Fibroblast of lung (primary cell): ENCODE measurements around the gene MIOX. TPM values are rescaled to one million over a fixed set of nuclear protein-coding genes. Genes with fewer than 3 reads are reported as not detected.

Experiments
- DNase-seq, 2 donors: peaks; one replicate each; pipeline versions ENCODE4 v3.0.0 to v3.0.0-alpha.2; 2010; ENCODE audit warnings: low read depth in 2 of 2
- H2AFZ ChIP-seq: 2 replicates; pipeline ENCODE4 v1.5.1; 2012; ENCODE audit warnings: low read length, control low read depth, inconsistent platforms
- H3K27ac ChIP-seq: 2 replicates; pipeline ENCODE4 v1.5.1; 2011; ENCODE audit warnings: low read length, control low read depth; ENCODE audit not compliant: insufficient read depth
- H3K27me3 ChIP-seq: 2 replicates; pipeline ENCODE4 v1.5.1; 2011; ENCODE audit warnings: mild to moderate bottlenecking, low read length; ENCODE audit not compliant: control insufficient read depth, insufficient read depth
- H3K36me3 ChIP-seq: 2 replicates; pipeline ENCODE4 v1.5.1; 2011; ENCODE audit warnings: low read length; ENCODE audit not compliant: control insufficient read depth, insufficient read depth
- H3K4me1 ChIP-seq: 2 replicates; pipeline ENCODE4 v1.5.1; 2011; ENCODE audit warnings: low read length; ENCODE audit not compliant: control insufficient read depth, insufficient read depth; ENCODE audit errors: extremely low read depth
- H3K4me2 ChIP-seq: 2 replicates; pipeline ENCODE4 v1.5.1; 2011; ENCODE audit warnings: low read length, control low read depth; ENCODE audit not compliant: insufficient read depth; ENCODE audit errors: extremely low read depth
- H3K4me3 ChIP-seq, 4 experiments: fragments of 200-600 bp in 1 of 4; sonication (generic) in 1 of 4; replicated peaks in 1 of 4; 2 replicates each; pipeline ENCODE4 v1.5.1; 2011 to 2016; ENCODE audit warnings: low read length in 4 of 4, low read depth in 3 of 4, mild to moderate bottlenecking in 3 of 4, control low read depth in 2 of 4, inconsistent platforms in 1 of 4, mixed read lengths in 1 of 4; ENCODE audit not compliant: insufficient read depth in 1 of 4; ENCODE audit errors: control extremely low read depth in 1 of 4
- H3K79me2 ChIP-seq: 2 replicates; pipeline ENCODE4 v1.5.1; 2012; ENCODE audit warnings: mild to moderate bottlenecking, low read length, inconsistent platforms; ENCODE audit not compliant: control insufficient read depth, insufficient read depth
- H3K9ac ChIP-seq: 2 replicates; pipeline ENCODE4 v1.5.1; 2011; ENCODE audit warnings: mild to moderate bottlenecking, low read length, control low read depth; ENCODE audit not compliant: insufficient read depth
- H3K9me3 ChIP-seq: 2 replicates; pipeline ENCODE4 v1.5.1; 2012; ENCODE audit warnings: low read depth, low read length; ENCODE audit not compliant: control insufficient read depth, insufficient read depth
- H4K20me1 ChIP-seq: 2 replicates; pipeline ENCODE4 v1.5.1; 2011; ENCODE audit warnings: low read length; ENCODE audit not compliant: control insufficient read depth, insufficient read depth; ENCODE audit errors: extremely low read depth
- EZH2 ChIP-seq: IDR thresholded peaks from 2 replicates; pipeline ENCODE4 v1.5.1; 2012; ENCODE audit warnings: low read length, control low read depth, mild to moderate bottlenecking; ENCODE audit errors: missing control alignments
- polyA plus RNA-seq, 2 donors: library from polyadenylated mRNA; depleted of rRNA in 1 of 2; stranded (reverse) in 1 of 2; unstranded in 1 of 2; fragments of >200 nt; gene quantifications; 2 replicates each; pipeline ENCODE4 v1.2.1, GENCODE V29; 2011 to 2012; ENCODE audit warnings: missing spikeins in 1 of 2
- total RNA-seq: library from RNA; depleted of rRNA; stranded (reverse); fragments of >200 nt; gene quantifications from 2 replicates; pipeline ENCODE4 v1.2.1, GENCODE V29; 2014
- TF ChIP-seq, protein P1 (sequence below), 2 donors: IDR thresholded peaks in 1 of 2; conservative IDR thresholded peaks in 1 of 2; 1 replicate in 1 of 2; 2 replicates in 1 of 2; pipeline ENCODE4 v1.5.1; 2011 to 2012; ENCODE audit warnings: low read length in 2 of 2, control low read depth in 1 of 2, inconsistent platforms in 1 of 2, low read depth in 1 of 2, mild to moderate bottlenecking in 1 of 2

MIOX gene
- total and polyA plus RNA-seq, 2 donors (not counting 1 experiment from before 2014, with no cell fraction given) = 0.06 to 0.17 TPM

DNA sequence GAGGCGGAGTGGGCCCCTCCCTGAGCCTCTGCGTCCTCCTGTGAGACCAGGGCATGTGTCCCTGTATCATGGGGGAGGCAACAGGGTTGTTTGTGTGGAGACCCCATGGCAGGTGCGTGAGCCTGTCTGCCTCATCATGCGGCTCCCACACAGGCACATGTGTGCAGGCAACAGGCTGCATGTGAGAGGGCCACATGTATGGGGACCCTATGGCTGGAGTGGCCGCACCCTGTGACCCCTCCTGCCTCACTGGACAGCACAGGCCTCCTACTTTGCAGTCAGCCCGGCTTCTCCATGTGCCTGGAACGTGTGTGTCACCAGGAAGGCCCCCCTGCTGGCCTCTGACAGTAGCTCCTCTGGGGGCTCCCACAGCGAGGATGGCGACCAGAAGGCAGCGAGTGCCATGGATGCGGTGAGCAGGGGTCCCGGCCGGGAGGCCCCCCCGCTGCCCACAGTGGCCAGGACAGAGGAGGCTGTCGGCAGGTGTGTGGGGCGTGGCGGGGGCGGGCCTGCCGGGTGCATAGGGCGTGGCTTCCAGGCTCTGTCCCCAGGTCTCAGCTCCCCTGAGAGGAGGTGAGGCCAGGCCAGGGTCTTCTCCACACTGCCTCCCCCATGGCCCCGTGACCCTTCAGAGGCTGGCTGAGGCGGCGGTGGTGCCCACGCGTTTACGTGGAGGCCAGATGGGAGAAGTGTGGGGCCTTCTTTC lies 46.0 kb upstream of the MIOX start:
- DNase-seq = no peak
- Histone ChIP-seq H4K20me1 (no peaks in the 10 kb centered on the region), H3K9me3 (no peaks in the 10 kb centered on the region), H3K9ac (no peak overlapping the region), H3K4me2 (no peak overlapping the region), H3K27ac (no peak overlapping the region), H2AFZ (no peak overlapping the region), H3K36me3 (peaks cover 33% of the 10 kb centered on the region), H3K4me3 (no peak overlapping the region), H3K79me2 (no peaks in the 10 kb centered on the region), H3K27me3 (no peaks in the 10 kb centered on the region), H3K4me1 (peaks cover 8% of the 10 kb centered on the region)
- TF ChIP-seq EZH2 = no peak
- TF ChIP-seq, protein P1, sequence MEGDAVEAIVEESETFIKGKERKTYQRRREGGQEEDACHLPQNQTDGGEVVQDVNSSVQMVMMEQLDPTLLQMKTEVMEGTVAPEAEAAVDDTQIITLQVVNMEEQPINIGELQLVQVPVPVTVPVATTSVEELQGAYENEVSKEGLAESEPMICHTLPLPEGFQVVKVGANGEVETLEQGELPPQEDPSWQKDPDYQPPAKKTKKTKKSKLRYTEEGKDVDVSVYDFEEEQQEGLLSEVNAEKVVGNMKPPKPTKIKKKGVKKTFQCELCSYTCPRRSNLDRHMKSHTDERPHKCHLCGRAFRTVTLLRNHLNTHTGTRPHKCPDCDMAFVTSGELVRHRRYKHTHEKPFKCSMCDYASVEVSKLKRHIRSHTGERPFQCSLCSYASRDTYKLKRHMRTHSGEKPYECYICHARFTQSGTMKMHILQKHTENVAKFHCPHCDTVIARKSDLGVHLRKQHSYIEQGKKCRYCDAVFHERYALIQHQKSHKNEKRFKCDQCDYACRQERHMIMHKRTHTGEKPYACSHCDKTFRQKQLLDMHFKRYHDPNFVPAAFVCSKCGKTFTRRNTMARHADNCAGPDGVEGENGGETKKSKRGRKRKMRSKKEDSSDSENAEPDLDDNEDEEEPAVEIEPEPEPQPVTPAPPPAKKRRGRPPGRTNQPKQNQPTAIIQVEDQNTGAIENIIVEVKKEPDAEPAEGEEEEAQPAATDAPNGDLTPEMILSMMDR (conservative IDR thresholded peaks at IDR 0.05 in 1 of 2, IDR thresholded peaks at IDR 0.05 in 1 of 2; ENCODE audit: low read depth in 1 of 2, low read length in 2 of 2) = no peak

DNA sequence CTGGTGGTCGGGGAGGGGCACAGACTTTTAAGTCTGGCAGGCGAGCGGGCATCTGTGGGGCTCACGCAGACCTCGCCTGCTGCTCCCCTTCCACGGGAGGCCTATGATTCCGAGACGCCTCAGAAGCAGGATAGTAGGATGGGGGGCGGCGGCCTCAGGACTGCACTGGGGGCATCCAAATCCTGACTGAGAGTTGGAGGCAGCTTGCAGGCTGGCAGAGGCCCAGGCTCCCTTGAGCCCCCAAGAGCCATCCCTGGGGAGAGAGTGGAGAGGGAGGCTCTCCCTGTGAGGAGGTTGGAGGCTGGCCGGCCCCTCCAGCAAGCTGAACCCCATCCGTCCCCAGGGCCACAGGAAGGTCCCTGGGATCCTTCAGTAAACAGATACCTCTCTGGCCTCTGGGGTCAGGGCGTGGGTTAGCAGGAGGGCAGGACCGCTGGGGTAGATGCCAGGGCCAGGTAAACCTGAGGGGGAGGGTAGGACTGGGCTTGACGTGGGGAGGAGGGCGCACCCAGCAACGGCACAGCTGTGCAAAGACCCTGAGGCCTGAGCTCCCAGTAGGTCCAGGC lies 45.1 kb upstream of the MIOX start:
- H3K27me3 ChIP-seq = no peaks in the 10 kb centered on the region
- no peak overlapping the region for H3K4me2 ChIP-seq
- H3K36me3 ChIP-seq = peaks cover 33% of the 10 kb centered on the region
- H3K4me1 ChIP-seq = peaks cover 8% of the 10 kb centered on the region
- no peaks in the 10 kb centered on the region for H4K20me1 ChIP-seq
- no peak for TF ChIP-seq EZH2
- TF ChIP-seq, protein P1 (conservative IDR thresholded peaks at IDR 0.05 in 1 of 2, IDR thresholded peaks at IDR 0.05 in 1 of 2; ENCODE audit: low read depth in 1 of 2, low read length in 2 of 2) = no peak
- no peaks in the 10 kb centered on the region for H3K79me2 ChIP-seq
- H3K9ac ChIP-seq = no peak overlapping the region
- no peak overlapping the region for H2AFZ ChIP-seq
- DNase-seq = no peak
- H3K4me3 ChIP-seq = no peak overlapping the region
- no peaks in the 10 kb centered on the region for H3K9me3 ChIP-seq
- H3K27ac ChIP-seq = no peak overlapping the region

DNA sequence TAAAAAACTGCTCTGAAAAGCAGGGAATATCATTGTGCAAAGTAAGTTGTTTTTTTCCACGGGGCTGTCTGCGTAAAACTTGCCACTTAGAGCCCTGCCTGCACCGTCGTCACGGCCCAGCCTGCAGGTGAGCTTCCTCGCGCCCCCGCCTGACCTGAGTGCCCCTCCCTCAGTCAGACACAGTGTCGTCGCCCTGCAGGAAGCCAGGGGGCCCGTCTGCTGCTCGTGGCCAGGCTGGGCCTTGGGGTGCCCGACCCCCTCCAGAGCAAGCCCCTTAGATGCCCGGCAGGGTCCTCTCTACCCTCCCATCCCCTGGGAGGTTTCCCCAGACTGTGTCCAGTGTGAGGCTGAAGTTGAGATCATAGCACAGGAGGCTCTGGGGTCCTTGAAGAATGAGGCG lies 43.5 kb upstream of the MIOX start:
- Histone ChIP-seq H3K79me2 (no peaks in the 10 kb centered on the region), H3K4me1 (peaks cover 8% of the 10 kb centered on the region), H2AFZ (no peak overlapping the region), H3K27ac (no peak overlapping the region), H4K20me1 (no peaks in the 10 kb centered on the region), H3K9ac (no peak overlapping the region), H3K4me3 (no peak overlapping the region), H3K9me3 (no peaks in the 10 kb centered on the region), H3K36me3 (peaks cover 32% of the 10 kb centered on the region), H3K4me2 (no peak overlapping the region), H3K27me3 (no peaks in the 10 kb centered on the region)
- TF ChIP-seq, protein P1 (conservative IDR thresholded peaks at IDR 0.05 in 1 of 2, IDR thresholded peaks at IDR 0.05 in 1 of 2; ENCODE audit: low read depth in 1 of 2, low read length in 2 of 2) = no peak
- no peak for TF ChIP-seq EZH2
- DNase-seq = no peak
